H9 (cell line): ENCODE measurements around the gene NRDE2. TPM values are rescaled to one million over a fixed set of nuclear protein-coding genes. Genes with fewer than 3 reads are reported as not detected.

ENCODE experiments used
- DNase-seq: peaks from one replicate; pipeline ENCODE4 v3.0.0-alpha.2; 2017
- H2AFZ ChIP-seq: one replicate; pipeline ENCODE4 v1.6.1; 2013; ENCODE audit warnings: mild to moderate bottlenecking, low read length, control low read depth, moderate library complexity
- H2AK5ac ChIP-seq: 2 replicates; pipeline ENCODE4 v1.6.1; 2013; ENCODE audit warnings: low read length, control low read depth, mixed read lengths; ENCODE audit not compliant: insufficient read length
- H2BK120ac ChIP-seq: one replicate; pipeline ENCODE4 v1.6.1; 2013; ENCODE audit warnings: low read depth, mild to moderate bottlenecking, low read length, control low read depth, inconsistent platforms; ENCODE audit not compliant: poor library complexity, severe bottlenecking
- H2BK12ac ChIP-seq: 2 replicates; pipeline ENCODE4 v1.6.1; 2013; ENCODE audit warnings: low read length, control low read depth, mixed read lengths, low read depth; ENCODE audit not compliant: insufficient read length
- H2BK15ac ChIP-seq: 2 replicates; pipeline ENCODE4 v1.6.1; 2013; ENCODE audit warnings: low read depth, low read length, control low read depth
- H2BK20ac ChIP-seq: one replicate; pipeline ENCODE4 v1.6.1; 2013; ENCODE audit warnings: low read depth, mild to moderate bottlenecking, low read length, control low read depth, inconsistent platforms; ENCODE audit not compliant: poor library complexity, severe bottlenecking
- H2BK5ac ChIP-seq: 2 replicates; pipeline ENCODE4 v1.6.1; 2013; ENCODE audit warnings: low read length, control low read depth, mixed read lengths; ENCODE audit not compliant: insufficient read length
- H3K14ac ChIP-seq: 2 replicates; pipeline ENCODE4 v1.6.1; 2013; ENCODE audit warnings: low read length, control low read depth; ENCODE audit not compliant: insufficient read depth
- H3K18ac ChIP-seq: 2 replicates; pipeline ENCODE4 v1.6.1; 2013; ENCODE audit warnings: low read depth, mild to moderate bottlenecking, mixed read lengths, low read length, control low read depth; ENCODE audit not compliant: insufficient read length
- H3K23ac ChIP-seq: 2 replicates; pipeline ENCODE4 v1.6.1; 2013; ENCODE audit warnings: low read length, control low read depth, mixed read lengths, low read depth; ENCODE audit not compliant: insufficient read length
- H3K23me2 ChIP-seq: 2 replicates; pipeline ENCODE4 v1.6.1; 2013; ENCODE audit warnings: low read depth, mild to moderate bottlenecking, mixed read lengths, low read length, control low read depth; ENCODE audit not compliant: insufficient read length, poor library complexity, severe bottlenecking
- H3K27ac ChIP-seq: 2 replicates; pipeline ENCODE4 v1.5.1; 2013; ENCODE audit warnings: low read length, control low read depth, mixed read lengths, low read depth; ENCODE audit not compliant: insufficient read length
- H3K27me3 ChIP-seq: 2 replicates; pipeline ENCODE4 v1.6.1; 2013; ENCODE audit warnings: low read length, control low read depth, inconsistent platforms; ENCODE audit not compliant: insufficient read depth
- H3K4ac ChIP-seq: 2 replicates; pipeline ENCODE4 v1.6.1; 2013; ENCODE audit warnings: low read depth, mild to moderate bottlenecking, control low read depth, inconsistent platforms, low read length, moderate library complexity
- H3K4me1 ChIP-seq: 2 replicates; pipeline ENCODE4 v1.6.1; 2013; ENCODE audit warnings: low read length, control low read depth, inconsistent platforms; ENCODE audit not compliant: insufficient read depth
- H3K4me2 ChIP-seq: 2 replicates; pipeline ENCODE4 v1.6.1; 2013; ENCODE audit warnings: low read length, control low read depth, mixed read lengths; ENCODE audit not compliant: insufficient read length, insufficient read depth
- H3K56ac ChIP-seq: 2 replicates; pipeline ENCODE4 v1.6.1; 2013; ENCODE audit warnings: low read depth, mild to moderate bottlenecking, mixed read lengths, low read length, control low read depth; ENCODE audit not compliant: insufficient read length
- H3K79me1 ChIP-seq: 2 replicates; pipeline ENCODE4 v1.6.1; 2013; ENCODE audit warnings: low read depth, mild to moderate bottlenecking, moderate library complexity, low read length, control low read depth, inconsistent platforms; ENCODE audit not compliant: insufficient read depth, poor library complexity, severe bottlenecking
- H3K79me2 ChIP-seq: 2 replicates; pipeline ENCODE4 v1.6.1; 2013; ENCODE audit warnings: low read length, control low read depth, inconsistent platforms; ENCODE audit not compliant: insufficient read depth
- H3K9ac ChIP-seq: 2 replicates; pipeline ENCODE4 v1.6.1; 2013; ENCODE audit warnings: low read length, control low read depth, mixed read lengths; ENCODE audit not compliant: insufficient read length; ENCODE audit errors: extremely low read depth
- H3K9me3 ChIP-seq: one replicate; pipeline ENCODE4 v1.6.1; 2013; ENCODE audit warnings: low read depth, low read length, inconsistent platforms; ENCODE audit not compliant: control insufficient read depth
- H3T11ph ChIP-seq: one replicate; pipeline ENCODE4 v1.6.1; 2013; ENCODE audit warnings: mild to moderate bottlenecking, low read length, control low read depth, inconsistent platforms
- H4K20me1 ChIP-seq: one replicate; pipeline ENCODE4 v1.6.1; 2013; ENCODE audit not compliant: control insufficient read depth, insufficient read length, insufficient read depth
- H4K5ac ChIP-seq: 2 replicates; pipeline ENCODE4 v1.6.1; 2013; ENCODE audit warnings: low read depth, mild to moderate bottlenecking, mixed read lengths, low read length, control low read depth; ENCODE audit not compliant: insufficient read length
- H4K8ac ChIP-seq: replicated peaks from 2 replicates; pipeline ENCODE4 v1.6.1; 2013; ENCODE audit warnings: low read length, control low read depth, mixed read lengths, low read depth; ENCODE audit not compliant: insufficient read length
- H4K91ac ChIP-seq: 2 replicates; pipeline ENCODE4 v1.6.1; 2013; ENCODE audit warnings: low read depth, mild to moderate bottlenecking, moderate library complexity, mixed read lengths, low read length, control low read depth; ENCODE audit not compliant: insufficient read length
- H3K27ac Mint-ChIP-seq, 3 experiments: 2 replicates in 2 of 3; 3 replicates in 1 of 3; pipeline ENCODE4 v1.8.0; 2020 to 2021; ENCODE audit warnings: mixed read lengths in 3 of 3, mild to moderate bottlenecking in 1 of 3, moderate library complexity in 1 of 3
- H3K27me3 Mint-ChIP-seq: 2 replicates; pipeline ENCODE4 v1.8.0; 2021; ENCODE audit warnings: low read depth, mild to moderate bottlenecking, moderate library complexity, mixed read lengths
- H3K36me3 Mint-ChIP-seq, 3 experiments: 2 replicates in 2 of 3; 3 replicates in 1 of 3; pipeline ENCODE4 v1.8.0; 2020 to 2021; ENCODE audit warnings: low read depth in 3 of 3, mixed read lengths in 3 of 3; ENCODE audit not compliant: insufficient read depth in 1 of 3
- H3K4me1 Mint-ChIP-seq, 2 experiments: 2 replicates each; pipeline ENCODE4 v1.8.0; 2020; ENCODE audit warnings: mixed read lengths in 2 of 2
- H3K4me3 Mint-ChIP-seq, 2 experiments: 2 replicates in 1 of 2; 3 replicates in 1 of 2; pipeline ENCODE4 v1.8.0; 2020 to 2021; ENCODE audit warnings: mild to moderate bottlenecking in 2 of 2, mixed read lengths in 2 of 2, moderate library complexity in 1 of 2
- H3K9me3 Mint-ChIP-seq, 2 experiments: 2 replicates in 1 of 2; 3 replicates in 1 of 2; pipeline ENCODE4 v1.8.0; 2020; ENCODE audit warnings: mild to moderate bottlenecking in 2 of 2, mixed read lengths in 2 of 2, moderate library complexity in 1 of 2
- CTCF ChIP-seq: fragments of 200-600 bp; sonication (generic); conservative IDR thresholded peaks from 3 replicates; pipeline ENCODE4 v1.8.0; 2021; ENCODE audit warnings: antibody characterized with exemption, mild to moderate bottlenecking
- WGBS: extraction: QIAGEN DNeasy Blood & Tissue Kit; methylation state at CpG from one replicate; pipeline ENCODE4 v1.1.7; 2013; ENCODE audit warnings: missing lambda C conversion rate, low lambda C conversion rate, mixed read lengths; ENCODE audit not compliant: insufficient read length; ENCODE audit errors: extremely low coverage; 5-methylcytosine and 5-hydroxymethylcytosine counted together
- total RNA-seq: library from RNA; stranded (reverse); gene quantifications from 2 replicates; pipeline ENCODE4 v1.2.1, GENCODE V29; 2021

NRDE2 gene
- total RNA-seq, 1 experiment from 2014 or later, result 21.2 TPM

GRCh38 chr14:90253826-90254225, 77.9 kb downstream of the NRDE2 start:
- no peak overlapping the region for H3K9ac ChIP-seq
- no peak overlapping the region for H2BK5ac ChIP-seq
- H3T11ph ChIP-seq, result no peak overlapping the region
- H3K79me1 ChIP-seq, result no peaks in the 10 kb centered on the region
- H3K9me3 ChIP-seq, result no peaks in the 10 kb centered on the region
- H2AFZ ChIP-seq, result no peak overlapping the region
- no peak overlapping the region for H2AK5ac ChIP-seq
- no peak overlapping the region for H4K91ac ChIP-seq
- no peak for TF ChIP-seq CTCF
- peaks cover 46% of the 10 kb centered on the region for H3K27me3 Mint-ChIP-seq
- H3K36me3 Mint-ChIP-seq, result peaks cover 1 to 7% (median 2%) of the 10 kb centered on the region in 3 experiments; a peak in 5 of 7 replicates
- no peak overlapping the region for H2BK15ac ChIP-seq
- no peak overlapping the region for H2BK12ac ChIP-seq
- no peak overlapping the region for H3K4me3 Mint-ChIP-seq
- no peak overlapping the region for H4K8ac ChIP-seq
- no peak for DNase-seq
- no peaks in the 10 kb centered on the region for H3K4me1 ChIP-seq
- H3K27ac ChIP-seq, result no peak overlapping the region
- no peak overlapping the region for H3K23ac ChIP-seq
- H2BK20ac ChIP-seq, result no peak overlapping the region
- peaks cover 12% of the 10 kb centered on the region; the same call in 1 of the 2 replicates for H3K79me2 ChIP-seq
- no CpG with 5 or more reads among the region's 8 CpGs for WGBS
- H4K20me1 ChIP-seq, result no peaks in the 10 kb centered on the region
- H3K23me2 ChIP-seq, result peaks cover 6% of the 10 kb centered on the region
- H3K4me2 ChIP-seq, result no peak overlapping the region
- H3K4ac ChIP-seq, result no peak overlapping the region
- H4K5ac ChIP-seq, result no peak overlapping the region
- no peak overlapping the region for H3K56ac ChIP-seq
- peaks cover 0 to 3% of the 10 kb centered on the region in 2 experiments; a peak in 2 of 5 replicates for H3K9me3 Mint-ChIP-seq
- H2BK120ac ChIP-seq, result no peak overlapping the region
- peaks cover 10 to 18% of the 10 kb centered on the region in 2 experiments for H3K4me1 Mint-ChIP-seq
- no peaks in the 10 kb centered on the region; the same call in 1 of the 2 replicates for H3K27me3 ChIP-seq
- H3K18ac ChIP-seq, result no peak overlapping the region
- H3K14ac ChIP-seq, result no peak overlapping the region
- H3K27ac Mint-ChIP-seq, result no peak overlapping the region
